ENCODE results near the gene RAMP3.
"Not testable (repeated sequence)": the region's sequence is repeated elsewhere in the genome, so short reads cannot be mapped to it uniquely, and the experiment has no call there.

RAMP3 gene

GRCh38 chr7:45162943-45163691 is 5.5 kb downstream of the RAMP3 start:
- no peak overlapping the region for H3K4me3 ChIP-seq (ENCODE audit: low read depth, low read length)
- TF ChIP-seq, protein P1, sequence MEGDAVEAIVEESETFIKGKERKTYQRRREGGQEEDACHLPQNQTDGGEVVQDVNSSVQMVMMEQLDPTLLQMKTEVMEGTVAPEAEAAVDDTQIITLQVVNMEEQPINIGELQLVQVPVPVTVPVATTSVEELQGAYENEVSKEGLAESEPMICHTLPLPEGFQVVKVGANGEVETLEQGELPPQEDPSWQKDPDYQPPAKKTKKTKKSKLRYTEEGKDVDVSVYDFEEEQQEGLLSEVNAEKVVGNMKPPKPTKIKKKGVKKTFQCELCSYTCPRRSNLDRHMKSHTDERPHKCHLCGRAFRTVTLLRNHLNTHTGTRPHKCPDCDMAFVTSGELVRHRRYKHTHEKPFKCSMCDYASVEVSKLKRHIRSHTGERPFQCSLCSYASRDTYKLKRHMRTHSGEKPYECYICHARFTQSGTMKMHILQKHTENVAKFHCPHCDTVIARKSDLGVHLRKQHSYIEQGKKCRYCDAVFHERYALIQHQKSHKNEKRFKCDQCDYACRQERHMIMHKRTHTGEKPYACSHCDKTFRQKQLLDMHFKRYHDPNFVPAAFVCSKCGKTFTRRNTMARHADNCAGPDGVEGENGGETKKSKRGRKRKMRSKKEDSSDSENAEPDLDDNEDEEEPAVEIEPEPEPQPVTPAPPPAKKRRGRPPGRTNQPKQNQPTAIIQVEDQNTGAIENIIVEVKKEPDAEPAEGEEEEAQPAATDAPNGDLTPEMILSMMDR (IDR thresholded peaks at IDR 0.05; ENCODE audit: low read depth, low read length) = no peak

DNA sequence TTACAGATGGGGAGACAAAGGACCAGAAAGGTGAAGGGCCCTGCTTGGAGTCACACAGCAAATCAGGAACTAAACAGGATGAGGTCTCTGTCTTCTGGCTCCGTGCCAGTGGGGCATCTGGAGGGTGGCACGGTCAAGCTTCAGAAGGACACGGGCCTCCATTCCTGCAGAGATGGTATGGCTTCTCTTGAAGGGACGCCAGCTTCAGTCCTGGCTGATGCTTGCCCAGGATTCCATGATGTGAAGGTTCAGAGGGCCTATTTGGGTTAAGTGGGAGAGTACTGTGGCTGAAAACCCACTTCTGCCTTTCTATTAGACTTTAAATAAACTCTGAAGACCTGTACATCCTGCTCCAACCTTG is 6.1 kb downstream of the RAMP3 start:
- H3K4me3 ChIP-seq (ENCODE audit: low read depth, low read length) = no peak overlapping the region
- TF ChIP-seq, protein P1 (IDR thresholded peaks at IDR 0.05; ENCODE audit: low read depth, low read length) = no peak

DNA sequence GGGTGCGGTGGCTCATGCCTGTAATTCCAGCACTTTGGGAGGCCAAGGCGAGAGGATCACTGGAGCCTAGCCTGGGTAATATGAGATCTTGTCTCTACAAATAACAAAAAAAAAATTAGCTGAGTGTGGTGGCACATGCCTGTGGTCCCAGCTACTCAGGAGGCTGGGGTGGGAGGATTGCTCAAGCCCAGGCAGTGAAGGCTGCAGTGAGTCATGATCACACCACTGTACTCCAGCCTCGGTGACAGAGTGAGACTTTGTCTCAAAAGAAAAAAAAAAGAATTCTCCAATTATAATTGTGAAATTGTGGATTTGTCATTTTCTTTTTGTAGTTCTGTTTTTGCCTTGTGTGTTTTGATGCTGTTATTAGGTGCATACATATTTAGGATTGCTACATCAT is 6.7 kb downstream of the RAMP3 start:
- H3K4me3 ChIP-seq (ENCODE audit: low read depth, low read length) = not testable (repeated sequence)

DNA sequence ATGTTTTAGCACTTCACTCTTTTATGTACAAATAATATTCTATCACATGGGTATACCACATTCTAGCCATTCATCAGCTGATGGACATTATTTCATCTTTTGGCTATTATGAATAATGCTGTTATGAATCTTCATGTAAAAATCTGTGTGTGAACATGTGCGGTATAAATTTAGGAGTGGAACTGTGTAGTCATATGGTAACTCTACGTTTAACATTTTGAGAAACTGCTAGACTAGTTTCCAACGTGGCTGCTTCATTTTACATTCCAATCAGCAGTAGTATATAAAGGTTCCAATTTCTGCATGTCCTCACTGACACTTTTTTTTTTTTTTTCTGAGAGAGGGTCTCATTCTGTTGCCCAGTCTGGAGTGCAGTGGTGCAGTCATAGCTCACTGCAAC is 8.3 kb downstream of the RAMP3 start:
- H3K4me3 ChIP-seq (ENCODE audit: low read depth, low read length) = no peak overlapping the region
- TF ChIP-seq, protein P1 (IDR thresholded peaks at IDR 0.05; ENCODE audit: low read depth, low read length) = no peak

DNA sequence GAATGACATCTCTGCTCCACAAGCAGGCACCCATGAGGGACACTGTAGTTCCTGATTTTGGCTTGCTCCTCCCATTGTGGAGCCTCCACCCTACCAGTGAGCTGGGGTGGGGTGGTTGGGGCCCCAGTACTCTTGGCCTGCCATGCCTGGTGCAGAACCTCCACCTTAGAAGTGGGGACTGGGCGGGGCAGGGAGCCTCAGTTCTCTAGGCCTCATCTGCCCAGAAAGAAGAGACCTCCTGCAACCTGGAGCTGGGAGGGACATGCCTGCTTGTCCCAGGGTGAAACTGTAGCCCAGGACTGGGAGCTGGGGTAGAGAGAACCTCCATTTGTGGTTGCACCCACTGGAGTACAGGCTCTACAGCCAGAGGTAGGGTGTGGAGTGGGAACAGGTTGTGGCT is 14.4 kb downstream of the RAMP3 start:
- TF ChIP-seq, protein P1 (IDR thresholded peaks at IDR 0.05; ENCODE audit: low read depth, low read length) = no peak
- H3K4me3 ChIP-seq (ENCODE audit: low read depth, low read length) = no peak overlapping the region

- TF ChIP-seq, protein P1 (IDR thresholded peaks at IDR 0.05; ENCODE audit: low read depth, low read length) = no peak
- no peak overlapping the region for H3K4me3 ChIP-seq (ENCODE audit: low read depth, low read length)
These were observed 16.2 kb downstream of the RAMP3 start for GRCh38 chr7:45173596-45174327.

GRCh38 chr7:45174328-45174610 is 16.7 kb downstream of the RAMP3 start:
- H3K4me3 ChIP-seq (ENCODE audit: low read depth, low read length) = no peak overlapping the region
- TF ChIP-seq, protein P1 (IDR thresholded peaks at IDR 0.05; ENCODE audit: low read depth, low read length) = no peak
